Inflammatory macrophage (primary cell): Measurements from ENCODE around the gene KCNJ8.
A peak's percentile ranks its signal among the peaks of the same experiment; 100 is the strongest.
"Not testable (repeated sequence)": the region's sequence is repeated elsewhere in the genome, so short reads cannot be mapped to it uniquely, and the experiment has no call there.

Source experiments
- DNase-seq, 2 donors: peaks; one replicate each; pipeline ENCODE4 v3.0.0-alpha.2; 2020 to 2022

The KCNJ8 gene

DNA sequence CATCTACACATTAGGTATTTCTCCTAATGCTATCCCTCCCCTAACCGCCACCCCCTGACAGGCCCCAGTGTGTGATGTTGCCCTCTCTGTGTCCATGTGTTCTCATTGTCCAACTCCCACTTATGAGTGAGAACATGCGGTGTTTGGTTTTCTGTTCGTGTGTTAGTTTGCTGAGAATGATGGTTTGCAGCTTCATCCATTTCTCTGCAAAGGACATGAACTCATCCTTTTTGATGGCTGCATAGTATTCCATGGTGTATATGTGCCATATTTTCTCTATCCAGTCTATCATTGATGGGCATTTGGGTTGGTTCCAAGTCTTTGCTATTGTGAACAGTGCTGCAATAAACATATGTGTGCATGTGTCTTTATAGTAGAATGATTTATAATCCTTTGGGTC lies 8.2 kb upstream of the KCNJ8 start:
- not testable (repeated sequence) for DNase-seq

DNA sequence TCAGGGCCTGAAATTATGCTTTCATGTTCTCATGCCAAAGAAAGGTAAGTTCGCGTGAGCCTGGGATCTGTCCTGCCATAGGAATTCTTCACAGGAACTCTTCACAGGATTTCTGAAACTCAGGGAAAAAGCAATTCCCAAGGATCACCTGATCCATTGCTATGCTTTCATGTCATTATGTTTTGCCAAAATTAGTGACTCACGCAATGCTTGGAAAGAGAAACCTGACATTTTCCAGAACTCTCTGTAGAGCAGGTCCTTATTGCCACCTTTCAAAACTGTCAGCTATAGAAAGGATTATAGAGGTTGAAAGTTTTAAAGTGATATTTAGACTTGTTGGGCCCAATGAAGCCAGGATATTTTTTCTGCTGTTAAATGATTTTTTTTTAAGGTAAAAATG lies 6.3 kb upstream of the KCNJ8 start:
- DNase-seq = no peak

DNA sequence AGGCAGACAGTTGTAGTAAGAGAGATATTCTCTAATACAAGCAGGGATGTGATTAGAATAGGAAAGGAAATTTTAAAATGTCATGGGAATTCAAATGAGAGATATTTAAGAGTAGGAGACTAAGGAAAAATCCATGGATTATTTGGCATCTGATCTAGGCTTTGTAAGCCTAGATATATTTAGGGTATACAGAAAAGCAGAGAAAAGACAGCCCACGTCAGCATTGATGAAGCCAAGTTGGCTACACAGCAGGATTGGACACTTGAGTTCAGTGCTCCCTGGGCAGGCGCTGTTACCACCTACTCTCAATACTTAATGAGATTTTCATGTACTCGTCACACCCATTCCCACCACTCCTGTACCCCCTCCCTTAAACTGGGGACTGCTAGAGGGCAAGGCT lies 1.7 kb upstream of the KCNJ8 start:
- DNase-seq = no peak

GRCh38 chr12:21775133-21775820 lies 771 bp upstream of the KCNJ8 start:
- no peak for DNase-seq

GRCh38 chr12:21773806-21774205 lies 700 bp downstream of the KCNJ8 start:
- DNase-seq = no peak

GRCh38 chr12:21773263-21773741 lies 1.2 kb downstream of the KCNJ8 start:
- no peak for DNase-seq

DNA sequence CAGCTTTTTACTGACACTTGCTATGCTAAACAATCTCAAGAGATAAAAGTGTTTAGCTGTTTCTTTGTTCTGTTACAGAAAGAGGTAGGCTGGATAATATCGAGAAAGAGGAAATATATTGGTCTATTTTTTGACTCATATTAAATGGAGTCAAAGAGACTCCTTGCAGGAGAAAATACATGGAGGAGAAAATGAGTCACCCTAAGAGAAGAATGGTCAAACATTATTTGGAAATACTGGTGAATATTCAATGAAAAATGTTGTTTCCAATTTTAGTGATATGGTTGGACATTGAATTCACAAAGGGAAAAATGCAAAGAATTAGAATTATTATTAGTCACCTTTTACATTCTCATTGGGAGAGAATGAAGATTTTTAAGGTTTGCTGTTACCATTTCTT lies 3.2 kb downstream of the KCNJ8 start:
- DNase-seq = no peak

DNA sequence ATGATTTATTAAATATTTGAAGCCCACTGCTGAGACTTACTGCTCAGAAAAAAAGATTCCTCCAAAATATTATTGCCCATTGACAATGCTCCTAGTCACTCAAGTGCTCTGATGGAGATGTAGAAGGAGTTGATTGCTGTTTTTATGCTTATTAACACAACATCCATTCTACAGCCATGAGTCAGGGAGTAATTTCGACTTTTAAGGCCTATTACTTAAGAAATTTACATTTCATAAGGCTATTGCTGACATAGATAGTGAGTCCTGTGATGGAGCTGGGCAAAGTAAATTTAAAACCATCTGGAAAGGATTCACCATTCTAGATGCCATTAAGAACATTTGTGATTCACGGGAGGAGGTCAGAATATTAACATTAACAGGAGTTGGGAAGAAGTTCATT lies 5.2 kb downstream of the KCNJ8 start:
- DNase-seq = no peak

GRCh38 chr12:21766403-21766802 lies 8.1 kb downstream of the KCNJ8 start:
- no peak for DNase-seq

DNA sequence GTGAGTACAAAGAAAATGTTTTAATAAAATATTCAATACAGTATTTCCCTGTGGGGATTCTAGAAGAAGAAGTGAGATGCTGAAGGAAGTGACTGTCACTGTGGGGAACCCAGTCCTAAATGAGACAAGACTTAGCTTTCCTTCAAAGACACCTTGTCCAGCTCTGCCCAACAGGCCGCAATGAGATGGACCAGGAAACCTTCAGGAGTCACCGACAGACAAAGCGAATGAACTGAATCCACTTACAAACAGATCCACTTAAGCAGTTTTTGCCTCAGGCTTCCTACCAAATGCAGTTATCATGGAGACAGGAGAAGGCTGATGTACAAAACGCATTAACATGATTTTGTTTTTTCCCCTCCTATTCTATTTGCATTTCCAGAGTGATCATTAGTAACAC lies 9.6 kb downstream of the KCNJ8 start:
- DNase-seq = no peak

DNA sequence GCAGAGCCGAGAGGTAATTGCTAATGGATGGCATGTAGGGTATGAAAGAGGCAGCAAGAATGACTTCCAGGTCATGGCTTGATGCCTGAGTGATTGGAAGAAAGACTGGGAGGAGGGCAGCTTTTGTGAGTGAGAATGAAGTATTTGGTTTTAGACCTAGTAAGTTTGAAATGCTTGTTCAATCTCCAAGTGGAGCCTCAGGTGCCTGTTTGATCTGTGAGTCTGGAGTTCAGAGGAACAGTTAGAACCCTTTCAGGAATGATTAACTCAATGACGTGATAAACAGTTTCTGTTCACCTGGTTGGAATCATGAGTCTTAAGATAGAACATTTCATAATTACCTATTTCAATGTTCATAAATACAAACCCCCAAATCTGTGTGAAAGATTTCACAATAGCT lies 10.4 kb downstream of the KCNJ8 start:
- DNase-seq = no peak

DNA sequence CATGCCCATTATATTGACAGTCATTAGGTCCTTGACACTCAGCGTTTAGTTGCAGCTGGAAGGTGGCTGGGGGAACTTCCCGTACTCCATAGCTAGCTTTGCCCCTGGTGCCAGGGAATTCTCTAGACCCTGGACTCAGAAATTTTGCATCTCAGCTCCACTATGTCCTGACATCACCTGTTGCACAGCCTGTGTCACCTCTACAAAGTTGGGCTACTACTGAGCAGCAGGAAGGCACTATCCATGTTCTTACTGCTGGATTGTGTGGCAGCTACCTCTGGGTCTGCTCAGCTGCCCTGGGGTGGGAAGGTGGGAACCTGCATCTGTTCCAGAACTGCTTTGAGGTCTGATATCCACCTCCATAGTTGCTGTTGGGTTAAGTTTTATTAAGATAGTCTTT lies 11.0 kb downstream of the KCNJ8 start:
- DNase-seq = no peak

DNA sequence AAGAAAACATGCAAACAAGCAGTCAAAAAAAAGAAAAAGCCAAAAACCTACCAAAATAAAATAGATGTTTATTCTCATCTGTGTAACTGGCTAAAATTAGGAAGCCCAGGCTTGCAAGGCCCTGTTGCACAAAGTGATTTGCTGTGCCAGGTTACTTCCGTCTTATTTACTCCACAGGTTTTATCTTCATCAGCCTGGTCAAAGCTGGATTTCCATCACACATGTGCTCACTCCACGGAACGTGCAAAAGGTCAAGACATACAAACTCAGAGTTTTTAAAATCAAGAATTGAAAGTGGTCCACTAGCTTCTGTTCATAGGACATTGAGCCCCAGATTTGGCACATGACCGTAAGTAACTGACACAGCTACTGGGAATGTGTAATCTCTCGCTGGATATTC lies 14.8 kb downstream of the KCNJ8 start:
- no peak for DNase-seq

GRCh38 chr12:21757735-21758134 lies 16.8 kb downstream of the KCNJ8 start:
- no peak for DNase-seq

DNA sequence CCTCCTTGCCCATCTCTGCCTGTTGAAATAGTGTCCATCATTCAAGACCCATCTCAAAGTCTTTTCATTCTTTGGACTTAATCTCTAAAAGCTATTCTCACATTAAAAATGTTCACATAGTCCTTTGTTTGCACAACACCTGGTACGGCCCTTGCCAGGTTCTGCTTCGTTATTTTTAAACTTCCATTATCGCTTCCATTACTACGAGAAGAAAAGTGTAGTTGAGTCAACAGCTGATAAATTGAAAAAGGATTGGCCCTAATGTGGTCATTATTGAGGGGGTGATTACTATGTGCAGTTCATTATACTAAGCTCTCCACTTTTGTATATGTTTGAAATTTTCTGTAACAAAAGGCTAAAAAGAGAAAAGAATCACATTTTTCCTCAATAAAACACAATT lies 17.8 kb downstream of the KCNJ8 start:
- no peak for DNase-seq

DNA sequence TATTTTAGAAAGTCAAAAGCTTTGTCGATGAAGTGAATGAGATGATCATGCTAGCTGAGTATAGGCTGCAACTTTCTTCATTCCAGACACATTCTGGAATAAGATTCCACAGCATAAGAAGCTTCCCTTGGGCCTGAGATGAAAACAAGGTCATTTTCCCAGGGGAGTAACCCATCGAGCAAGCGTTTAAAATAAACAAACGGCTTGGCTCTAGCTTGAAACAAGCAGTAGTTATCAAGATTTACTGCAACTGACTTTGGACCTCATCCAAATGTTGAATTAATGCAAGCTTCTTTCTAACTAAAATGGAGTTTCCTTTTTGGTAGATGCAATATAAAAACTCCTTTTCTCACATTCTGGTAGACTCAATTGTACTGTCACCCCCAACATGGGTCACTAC lies 23.0 kb downstream of the KCNJ8 start:
- no peak for DNase-seq

- DNase-seq = no peak
These were observed 29.2 kb downstream of the KCNJ8 start for GRCh38 chr12:21745258-21745657.

DNA sequence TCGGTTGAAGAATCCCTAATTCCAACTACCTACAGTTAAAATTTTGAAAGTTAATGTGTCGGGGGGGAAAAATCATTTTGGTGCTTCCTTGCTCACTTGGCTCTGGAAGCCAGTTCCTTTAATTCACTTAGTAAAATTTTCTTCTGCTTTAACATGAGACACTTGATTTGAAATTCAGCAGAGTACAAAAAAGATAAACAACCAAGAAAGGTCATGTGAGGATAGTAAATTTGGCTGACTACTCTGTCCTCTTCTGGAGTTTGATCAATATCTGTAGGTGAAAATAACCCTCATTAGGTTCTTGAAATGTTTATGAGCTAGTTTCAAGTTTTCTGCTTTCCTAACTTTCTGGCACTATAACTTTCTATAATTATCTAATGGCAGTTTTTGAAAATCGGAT lies 43.4 kb downstream of the KCNJ8 start:
- DNase-seq = no peak

- no peak for DNase-seq
These were observed 48.8 kb downstream of the KCNJ8 start for GRCh38 chr12:21725731-21726130.

GRCh38 chr12:21718944-21719650 lies 55.4 kb downstream of the KCNJ8 start:
- DNase-seq = no peak

DNA sequence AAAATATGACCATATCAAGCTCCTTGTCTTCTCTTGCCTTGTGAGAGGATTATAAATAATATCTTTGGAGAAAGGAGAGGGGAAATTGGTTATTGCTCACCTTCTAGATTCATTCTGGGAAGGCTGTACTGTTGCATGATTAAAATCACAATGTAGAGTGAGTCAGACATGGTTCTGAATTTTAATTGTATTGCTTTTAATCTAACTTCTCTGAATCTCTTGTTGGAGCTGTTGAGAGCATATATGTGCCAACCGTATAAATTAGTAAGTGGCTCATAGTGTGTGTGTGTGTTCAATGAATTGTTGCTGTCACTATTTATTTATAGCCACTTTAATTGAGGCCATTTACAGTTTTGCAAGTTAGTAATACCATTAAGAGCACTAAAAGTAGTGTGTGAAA lies 56.1 kb downstream of the KCNJ8 start:
- no peak for DNase-seq

GRCh38 chr12:21717767-21718166 lies 56.7 kb downstream of the KCNJ8 start:
- no peak for DNase-seq

- peak; percentile 45 to 52 for DNase-seq
These were observed 59.1 kb downstream of the KCNJ8 start for GRCh38 chr12:21715386-21715785.
